ENCODE data around the gene SLC2A2.

GRCh38 chr3:170974872-170975271, 51.6 kb downstream of the SLC2A2 start:
- TF ChIP-seq CTCF (IDR thresholded peaks at IDR 0.05): no peak
- TF ChIP-seq POLR2A (IDR thresholded peaks at IDR 0.05): no peak
